Calu3 (cell line): ENCODE results near the gene CCDC144A. TPM values are rescaled to one million over a fixed set of nuclear protein-coding genes. Genes with fewer than 3 reads are reported as not detected.
A peak's percentile ranks its signal among the peaks of the same experiment; 100 is the strongest.
"Not testable (repeated sequence)": the region's sequence is repeated elsewhere in the genome, so short reads cannot be mapped to it uniquely, and the experiment has no call there.

ENCODE experiments used
- BruUV-seq: library from RNA; stranded (reverse); fragments of 400-500 nt; replicated peaks from 2 replicates; lab custom pipeline; 2021; lab: Mats Ljungman, UMichigan
- CTCF ChIA-PET: fragments of 300-600 bp; sonication (Branson Sonifier 250); formaldehyde crosslinking; loops from one replicate; lab custom pipeline; 2022; ENCODE audit warnings: antibody characterized with exemption; lab: Charles Lee
- DNase-seq: peaks from one replicate; pipeline ENCODE4 v3.0.0; 2022
- H3K27ac Mint-ChIP-seq: one replicate; pipeline ENCODE4 v1.8.0; 2022; ENCODE audit warnings: mixed read lengths; ENCODE audit not compliant: unreplicated experiment
- H3K27me3 Mint-ChIP-seq: one replicate; pipeline ENCODE4 v1.8.0; 2022; ENCODE audit warnings: mixed read lengths; ENCODE audit not compliant: unreplicated experiment
- H3K36me3 Mint-ChIP-seq: one replicate; pipeline ENCODE4 v1.8.0; 2022; ENCODE audit warnings: mild to moderate bottlenecking, moderate library complexity, mixed read lengths; ENCODE audit not compliant: insufficient read depth, unreplicated experiment
- H3K4me1 Mint-ChIP-seq: one replicate; pipeline ENCODE4 v1.8.0; 2022; ENCODE audit warnings: mild to moderate bottlenecking, low read depth, mixed read lengths; ENCODE audit not compliant: unreplicated experiment
- H3K4me3 Mint-ChIP-seq: one replicate; pipeline ENCODE4 v1.8.0; 2022; ENCODE audit warnings: mild to moderate bottlenecking, low read depth, moderate library complexity, mixed read lengths; ENCODE audit not compliant: unreplicated experiment
- H3K9me3 Mint-ChIP-seq: one replicate; pipeline ENCODE4 v1.8.0; 2022; ENCODE audit warnings: low read depth, mixed read lengths; ENCODE audit not compliant: unreplicated experiment
- CTCF ChIP-seq: fragments of 200-600 bp; IDR thresholded peaks from one replicate; pipeline ENCODE4 v1.8.0; 2022; ENCODE audit warnings: antibody characterized with exemption; ENCODE audit not compliant: unreplicated experiment
- intact Hi-C: fragments of 100-400 bp; cut with micrococcal nuclease; formaldehyde crosslinking; loops from one replicate; pipeline ENCODE4 v1.10.0; 2022; ENCODE audit not compliant: unreplicated experiment
- total RNA-seq: library from RNA; stranded (reverse); gene quantifications from 2 replicates; pipeline ENCODE4 v1.2.3, GENCODE V29; 2022

Gene CCDC144A
- total RNA-seq, 1 experiment from 2014 or later, result 16.8 TPM

- peak overlapping the region; percentile 79 for H3K27ac Mint-ChIP-seq
- intact Hi-C loops, H3K36me3 Mint-ChIP-seq, CTCF ChIA-PET, BruUV-seq, H3K4me3 Mint-ChIP-seq, H3K27me3 Mint-ChIP-seq, H3K9me3 Mint-ChIP-seq: not testable (repeated sequence)
- DNase-seq, result peak; percentile 12
- TF ChIP-seq CTCF, result peak; percentile 49
- H3K4me1 Mint-ChIP-seq, result peaks cover 13% of the 10 kb centered on the region
Observed at GRCh38 chr17:16751224-16751923, 61.3 kb downstream of the CCDC144A start.

GRCh38 chr17:16751924-16752287, 61.9 kb downstream of the CCDC144A start:
- H3K27ac Mint-ChIP-seq, CTCF ChIA-PET, H3K27me3 Mint-ChIP-seq, H3K36me3 Mint-ChIP-seq, H3K9me3 Mint-ChIP-seq, BruUV-seq, intact Hi-C loops, H3K4me3 Mint-ChIP-seq: not testable (repeated sequence)
- peak; percentile 7 for DNase-seq
- H3K4me1 Mint-ChIP-seq, result peaks cover 12% of the 10 kb centered on the region

GRCh38 chr17:16757520-16757919, 67.5 kb downstream of the CCDC144A start:
- BruUV-seq, DNase-seq, H3K36me3 Mint-ChIP-seq, H3K27me3 Mint-ChIP-seq, CTCF ChIA-PET, H3K4me1 Mint-ChIP-seq, intact Hi-C loops, H3K9me3 Mint-ChIP-seq, H3K27ac Mint-ChIP-seq, H3K4me3 Mint-ChIP-seq: not testable (repeated sequence)

- BruUV-seq, H3K27ac Mint-ChIP-seq, H3K9me3 Mint-ChIP-seq, H3K36me3 Mint-ChIP-seq, intact Hi-C loops, H3K27me3 Mint-ChIP-seq, DNase-seq, H3K4me1 Mint-ChIP-seq, H3K4me3 Mint-ChIP-seq, CTCF ChIA-PET: not testable (repeated sequence)
Observed at GRCh38 chr17:16758177-16758576, 68.1 kb downstream of the CCDC144A start.

GRCh38 chr17:16768290-16769175, 78.5 kb downstream of the CCDC144A start:
- H3K27ac Mint-ChIP-seq, DNase-seq, H3K9me3 Mint-ChIP-seq, intact Hi-C loops, H3K36me3 Mint-ChIP-seq, H3K4me1 Mint-ChIP-seq, H3K4me3 Mint-ChIP-seq, BruUV-seq, H3K27me3 Mint-ChIP-seq, CTCF ChIA-PET: not testable (repeated sequence)

- BruUV-seq, H3K4me3 Mint-ChIP-seq, H3K36me3 Mint-ChIP-seq, H3K4me1 Mint-ChIP-seq, DNase-seq, H3K27ac Mint-ChIP-seq, CTCF ChIA-PET, H3K27me3 Mint-ChIP-seq, intact Hi-C loops, H3K9me3 Mint-ChIP-seq: not testable (repeated sequence)
Observed at GRCh38 chr17:16772394-16773145, 82.5 kb downstream of the CCDC144A start.

GRCh38 chr17:16773146-16773522, 83.1 kb downstream of the CCDC144A start:
- not testable (repeated sequence) for BruUV-seq

GRCh38 chr17:16787851-16788250, 97.8 kb downstream of the CCDC144A start:
- H3K9me3 Mint-ChIP-seq, H3K27me3 Mint-ChIP-seq, CTCF ChIA-PET, H3K27ac Mint-ChIP-seq, H3K36me3 Mint-ChIP-seq, H3K4me1 Mint-ChIP-seq, BruUV-seq, intact Hi-C loops, H3K4me3 Mint-ChIP-seq, DNase-seq: not testable (repeated sequence)

More at GRCh38 chr17:16773146-16773522, 83.1 kb downstream of the CCDC144A start:
- H3K27me3 Mint-ChIP-seq, H3K36me3 Mint-ChIP-seq, H3K4me1 Mint-ChIP-seq, H3K27ac Mint-ChIP-seq, intact Hi-C loops, H3K9me3 Mint-ChIP-seq, H3K4me3 Mint-ChIP-seq, DNase-seq: not testable (repeated sequence)
- CTCF ChIA-PET, result interaction anchor here (0.6 kb wide), 1 partner anchor 2000 kb away, joined by 6 read pairs; no protein-coding TSS in a partner anchor
